ENCODE measurements around the gene TRAF2.

Gene TRAF2

GRCh38 chr9:136941231-136942111 is 55.2 kb downstream of the TRAF2 start:
- Histone ChIP-seq H3K27me3 (ENCODE audit: control insufficient read depth in 5 of 5, insufficient read depth in 4 of 5, low read length in 5 of 5) (no peaks in the 10 kb centered on the region), H3K4me1 (ENCODE audit: control insufficient read depth in 5 of 5, insufficient read depth in 5 of 5, low read length in 5 of 5) (peaks cover 5 to 70% (median 46%) of the 10 kb centered on the region in 5 donors), H3K9ac (ENCODE audit: low read length in 5 of 5) (no peak overlapping the region), H3K36me3 (ENCODE audit: control insufficient read depth in 5 of 5, insufficient read depth in 5 of 5, low read length in 5 of 5) (peaks cover 0 to 47% (median 39%) of the 10 kb centered on the region in 5 donors), H3K27ac (ENCODE audit: low read depth, low read length) (no peak overlapping the region), H3K9me3 (ENCODE audit: control insufficient read depth in 5 of 5, low read length in 5 of 5) (peaks cover 0 to 3% (median 0%) of the 10 kb centered on the region in 5 donors), H3K4me3 (ENCODE audit: low read depth in 1 of 5, low read length in 5 of 5) (no peak overlapping the region)

GRCh38 chr9:136942112-136942880 is 56.0 kb downstream of the TRAF2 start:
- Histone ChIP-seq H3K36me3 (ENCODE audit: control insufficient read depth in 5 of 5, insufficient read depth in 5 of 5, low read length in 5 of 5) (peaks cover 0 to 47% (median 39%) of the 10 kb centered on the region in 5 donors), H3K27me3 (ENCODE audit: control insufficient read depth in 5 of 5, insufficient read depth in 4 of 5, low read length in 5 of 5) (no peaks in the 10 kb centered on the region), H3K27ac (ENCODE audit: low read depth, low read length) (no peak overlapping the region), H3K9ac (ENCODE audit: low read length in 5 of 5) (no peak overlapping the region), H3K4me1 (ENCODE audit: control insufficient read depth in 5 of 5, insufficient read depth in 5 of 5, low read length in 5 of 5) (peaks cover 5 to 75% (median 46%) of the 10 kb centered on the region in 5 donors), H3K9me3 (ENCODE audit: control insufficient read depth in 5 of 5, low read length in 5 of 5) (peaks cover 0 to 2% (median 0%) of the 10 kb centered on the region in 5 donors), H3K4me3 (ENCODE audit: low read depth in 1 of 5, low read length in 5 of 5) (no peak overlapping the region)

GRCh38 chr9:136942881-136943230 is 56.5 kb downstream of the TRAF2 start:
- Histone ChIP-seq H3K36me3 (ENCODE audit: control insufficient read depth in 5 of 5, insufficient read depth in 5 of 5, low read length in 5 of 5) (peaks cover 0 to 45% (median 39%) of the 10 kb centered on the region in 5 donors), H3K4me3 (ENCODE audit: low read depth in 1 of 5, low read length in 5 of 5) (peak overlapping the region in 2 of 5 donors; percentile 73 to 84), H3K9ac (ENCODE audit: low read length in 5 of 5) (no peak overlapping the region), H3K4me1 (ENCODE audit: control insufficient read depth in 5 of 5, insufficient read depth in 5 of 5, low read length in 5 of 5) (peaks cover 5 to 75% (median 44%) of the 10 kb centered on the region in 5 donors), H3K9me3 (ENCODE audit: control insufficient read depth in 5 of 5, low read length in 5 of 5) (no peaks in the 10 kb centered on the region), H3K27ac (ENCODE audit: low read depth, low read length) (no peak overlapping the region), H3K27me3 (ENCODE audit: control insufficient read depth in 5 of 5, insufficient read depth in 4 of 5, low read length in 5 of 5) (no peaks in the 10 kb centered on the region)

- Histone ChIP-seq H3K27ac (ENCODE audit: low read depth, low read length) (peak overlapping the region; percentile 77), H3K4me3 (ENCODE audit: low read depth in 1 of 5, low read length in 5 of 5) (peak overlapping the region; percentile 35 to 87 (median 77)), H3K9me3 (ENCODE audit: control insufficient read depth in 5 of 5, low read length in 5 of 5) (no peaks in the 10 kb centered on the region), H3K27me3 (ENCODE audit: control insufficient read depth in 5 of 5, insufficient read depth in 4 of 5, low read length in 5 of 5) (no peaks in the 10 kb centered on the region), H3K36me3 (ENCODE audit: control insufficient read depth in 5 of 5, insufficient read depth in 5 of 5, low read length in 5 of 5) (peaks cover 0 to 43% (median 39%) of the 10 kb centered on the region in 5 donors), H3K4me1 (ENCODE audit: control insufficient read depth in 5 of 5, insufficient read depth in 5 of 5, low read length in 5 of 5) (peaks cover 5 to 73% (median 40%) of the 10 kb centered on the region in 5 donors), H3K9ac (ENCODE audit: low read length in 5 of 5) (peak overlapping the region; percentile 56 to 87 (median 79))
These were observed 57.2 kb downstream of the TRAF2 start for GRCh38 chr9:136943291-136944211.

- Histone ChIP-seq H3K36me3 (ENCODE audit: control insufficient read depth in 5 of 5, insufficient read depth in 5 of 5, low read length in 5 of 5) (peaks cover 0 to 41% (median 37%) of the 10 kb centered on the region in 5 donors), H3K27ac (ENCODE audit: low read depth, low read length) (peak overlapping the region; percentile 77), H3K4me3 (ENCODE audit: low read depth in 1 of 5, low read length in 5 of 5) (peak overlapping the region in 4 of 5 donors; percentile 73 to 87 (median 80)), H3K4me1 (ENCODE audit: control insufficient read depth in 5 of 5, insufficient read depth in 5 of 5, low read length in 5 of 5) (peaks cover 5 to 68% (median 37%) of the 10 kb centered on the region in 5 donors), H3K9me3 (ENCODE audit: control insufficient read depth in 5 of 5, low read length in 5 of 5) (no peaks in the 10 kb centered on the region), H3K9ac (ENCODE audit: low read length in 5 of 5) (peak overlapping the region in 4 of 5 donors; percentile 69 to 87 (median 82)), H3K27me3 (ENCODE audit: control insufficient read depth in 5 of 5, insufficient read depth in 4 of 5, low read length in 5 of 5) (no peaks in the 10 kb centered on the region)
These were observed 57.8 kb downstream of the TRAF2 start for GRCh38 chr9:136944212-136944518.

GRCh38 chr9:136944519-136945332 is 58.4 kb downstream of the TRAF2 start, which contains the start of the genes C8G and FBXW5:
Gene C8G, plus strand, starts transcription at chr9:136945243. Its CDS starts 78 bp downstream, at chr9:136945321.
Gene FBXW5, minus strand, starts transcription at chr9:136944738. Its CDS starts 655 bp downstream, at chr9:136944083.
- peak within 1 kb of the TSS; percentile 56 to 87 (median 79) for H3K9ac ChIP-seq (ENCODE audit: low read length in 5 of 5)
- no peaks in the 10 kb centered on the region for H3K9me3 ChIP-seq (ENCODE audit: control insufficient read depth in 5 of 5, low read length in 5 of 5)
- peaks cover 0 to 35% (median 33%) of the 10 kb centered on the region in 5 donors for H3K36me3 ChIP-seq (ENCODE audit: control insufficient read depth in 5 of 5, insufficient read depth in 5 of 5, low read length in 5 of 5)
- peak within 1 kb of the TSS; percentile 77 for H3K27ac ChIP-seq (ENCODE audit: low read depth, low read length)
- peaks cover 5 to 67% (median 35%) of the 10 kb centered on the region in 5 donors for H3K4me1 ChIP-seq (ENCODE audit: control insufficient read depth in 5 of 5, insufficient read depth in 5 of 5, low read length in 5 of 5)
- no peaks in the 10 kb centered on the region for H3K27me3 ChIP-seq (ENCODE audit: control insufficient read depth in 5 of 5, insufficient read depth in 4 of 5, low read length in 5 of 5)
- H3K4me3 ChIP-seq (ENCODE audit: low read depth in 1 of 5, low read length in 5 of 5) = peak within 1 kb of the TSS; percentile 35 to 87 (median 77)

- H3K9me3 ChIP-seq (ENCODE audit: control insufficient read depth in 5 of 5, low read length in 5 of 5) = no peaks in the 10 kb centered on the region
These were observed 59.3 kb downstream of the TRAF2 start for GRCh38 chr9:136945333-136946227.

GRCh38 chr9:136946228-136947027 is 60.1 kb downstream of the TRAF2 start:
- no peaks in the 10 kb centered on the region for H3K9me3 ChIP-seq (ENCODE audit: control insufficient read depth in 5 of 5, low read length in 5 of 5)
- H3K9ac ChIP-seq (ENCODE audit: low read length in 5 of 5) = no peak overlapping the region
- peaks cover 2 to 61% (median 32%) of the 10 kb centered on the region in 5 donors for H3K4me1 ChIP-seq (ENCODE audit: control insufficient read depth in 5 of 5, insufficient read depth in 5 of 5, low read length in 5 of 5)
- no peaks in the 10 kb centered on the region for H3K27me3 ChIP-seq (ENCODE audit: control insufficient read depth in 5 of 5, insufficient read depth in 4 of 5, low read length in 5 of 5)
- no peak overlapping the region for H3K27ac ChIP-seq (ENCODE audit: low read depth, low read length)
- no peak overlapping the region for H3K4me3 ChIP-seq (ENCODE audit: low read depth in 1 of 5, low read length in 5 of 5)
- H3K36me3 ChIP-seq (ENCODE audit: control insufficient read depth in 5 of 5, insufficient read depth in 5 of 5, low read length in 5 of 5) = peaks cover 0 to 18% (median 16%) of the 10 kb centered on the region in 5 donors

More at GRCh38 chr9:136945333-136946227, 59.3 kb downstream of the TRAF2 start:
- Histone ChIP-seq H3K36me3 (ENCODE audit: control insufficient read depth in 5 of 5, insufficient read depth in 5 of 5, low read length in 5 of 5) (peaks cover 0 to 27% (median 25%) of the 10 kb centered on the region in 5 donors), H3K27ac (ENCODE audit: low read depth, low read length) (no peak overlapping the region), H3K27me3 (ENCODE audit: control insufficient read depth in 5 of 5, insufficient read depth in 4 of 5, low read length in 5 of 5) (no peaks in the 10 kb centered on the region), H3K4me1 (ENCODE audit: control insufficient read depth in 5 of 5, insufficient read depth in 5 of 5, low read length in 5 of 5) (peaks cover 2 to 67% (median 33%) of the 10 kb centered on the region in 5 donors), H3K4me3 (ENCODE audit: low read depth in 1 of 5, low read length in 5 of 5) (no peak overlapping the region), H3K9ac (ENCODE audit: low read length in 5 of 5) (no peak overlapping the region)
